GM12865 (cell line): Measurements from ENCODE around the gene HOMER3.

ENCODE experiments used
- DNase-seq: peaks from one replicate; pipeline ENCODE4 v3.0.0; 2010; ENCODE audit warnings: low read depth
- H3K4me3 ChIP-seq: 2 replicates; pipeline ENCODE4 v1.5.1; 2011; ENCODE audit warnings: mild to moderate bottlenecking, low read depth, low read length, control low read depth
- CTCF ChIP-seq: IDR thresholded peaks from 2 replicates; pipeline ENCODE4 v1.5.1; 2011; ENCODE audit warnings: low read length, control low read depth, low read depth, inconsistent platforms; ENCODE audit not compliant: insufficient read depth; ENCODE audit errors: missing control alignments

The HOMER3 gene

GRCh38 chr19:18940769-18941627 is at the start of gene HOMER3:
TSS of gene HOMER3 (minus strand) at chr19:18941217. CDS start at chr19:18938982, 2,235 bp downstream.
- TF ChIP-seq CTCF: peak; percentile 45
- DNase-seq: peak; percentile 66
- peak within 1 kb of the TSS; percentile 80 for H3K4me3 ChIP-seq

- H3K4me3 ChIP-seq: no peak overlapping the region
- no peak for DNase-seq
- TF ChIP-seq CTCF: no peak
These were observed 49.2 kb upstream of the HOMER3 start for GRCh38 chr19:18990128-18990708.

GRCh38 chr19:18989316-18989715 is 48.3 kb upstream of the HOMER3 start:
- no peak for DNase-seq
- no peak for TF ChIP-seq CTCF
- no peak overlapping the region for H3K4me3 ChIP-seq

- no peak overlapping the region for H3K4me3 ChIP-seq
- no peak for TF ChIP-seq CTCF
- DNase-seq: no peak
These were observed 46.4 kb upstream of the HOMER3 start for GRCh38 chr19:18987456-18987855.

GRCh38 chr19:18985257-18985656 is 44.2 kb upstream of the HOMER3 start:
- no peak for TF ChIP-seq CTCF
- H3K4me3 ChIP-seq: no peak overlapping the region
- DNase-seq: no peak

GRCh38 chr19:18984251-18984650 is 43.2 kb upstream of the HOMER3 start:
- no peak overlapping the region for H3K4me3 ChIP-seq
- no peak for DNase-seq
- TF ChIP-seq CTCF: no peak
